SK-N-SH (cell line): Measurements from ENCODE around the gene PKDCC. TPM values are rescaled to one million over a fixed set of nuclear protein-coding genes. Genes with fewer than 3 reads are reported as not detected.

Source experiments
- CTCF ChIA-PET: fragments of 300-600, 350-600 bp; formaldehyde crosslinking; extraction: SDS; loops from one replicate; lab custom pipeline; 2021; lab: Yijun Ruan, JAX
- POLR2A ChIA-PET: fragments of 350-600 bp; sonication (Branson Sonifier 250); formaldehyde crosslinking; extraction: SDS; loops from one replicate; lab custom pipeline; 2020; ENCODE audit warnings: antibody characterized with exemption, inconsistent platforms; lab: Yijun Ruan, JAX
- DNase-seq: peaks from one replicate; pipeline ENCODE4 v3.0.0; 2012
- H2AFZ ChIP-seq: fragments of 200-600 bp; sonication (generic); 2 replicates; pipeline ENCODE4 v1.8.1; 2016; ENCODE audit warnings: antibody characterized with exemption, mild to moderate bottlenecking, low read depth
- H3F3A ChIP-seq: fragments of 200-600 bp; sonication (generic); replicated peaks from 2 replicates; pipeline ENCODE3; 2016; ENCODE audit warnings: antibody characterized with exemption, mild to moderate bottlenecking; ENCODE audit not compliant: insufficient read depth
- H3K27ac ChIP-seq, 2 experiments: fragments of 200-500 bp in 1 of 2; fragments of 200-600 bp in 1 of 2; sonication (Bioruptor generic) in 1 of 2; sonication (generic), shearing (Covaris generic) in 1 of 2; 2 replicates each; pipeline versions ENCODE4 v1.5.1 to v1.6.1; 2014 to 2016; ENCODE audit warnings: low read depth in 2 of 2, inconsistent platforms in 1 of 2, low read length in 1 of 2, mild to moderate bottlenecking in 1 of 2, mixed read lengths in 1 of 2
- H3K27me3 ChIP-seq: fragments of 200-600 bp; sonication (generic), shearing (Covaris generic); 2 replicates; pipeline ENCODE4 v1.6.1; 2016; ENCODE audit warnings: mixed run types; ENCODE audit not compliant: insufficient read depth
- H3K36me3 ChIP-seq, 2 experiments: fragments of 200-500 bp in 1 of 2; fragments of 200-600 bp in 1 of 2; sonication (Bioruptor generic) in 1 of 2; sonication (generic) in 1 of 2; replicated peaks in 1 of 2; 2 replicates each; pipeline versions ENCODE3 to v1.5.1; 2014 to 2016; ENCODE audit warnings: low read length in 1 of 2, mild to moderate bottlenecking in 1 of 2; ENCODE audit not compliant: insufficient read depth in 2 of 2, control insufficient read depth in 1 of 2
- H3K4me1 ChIP-seq, 2 experiments: fragments of 200-500 bp in 1 of 2; fragments of 200-600 bp in 1 of 2; sonication (Bioruptor generic) in 1 of 2; sonication (generic), shearing (Covaris generic) in 1 of 2; 2 replicates each; pipeline versions ENCODE4 v1.5.1 to v1.6.1; 2014 to 2016; ENCODE audit warnings: low read depth in 1 of 2, low read length in 1 of 2, mixed run types in 1 of 2; ENCODE audit not compliant: insufficient read depth in 2 of 2, control insufficient read depth in 1 of 2
- H3K4me2 ChIP-seq: fragments of 200-600 bp; sonication (generic), shearing (Covaris generic); 2 replicates; pipeline ENCODE4 v1.6.1; 2017; ENCODE audit warnings: mixed run types
- H3K4me3 ChIP-seq, 2 experiments: fragments of 200-500 bp in 1 of 2; fragments of 200-600 bp in 1 of 2; sonication (Bioruptor generic) in 1 of 2; sonication (generic), shearing (Covaris generic) in 1 of 2; 2 replicates each; pipeline versions ENCODE4 v1.5.1 to v1.8.1; 2014 to 2016; ENCODE audit warnings: low read depth in 2 of 2, inconsistent platforms in 1 of 2, low read length in 1 of 2, mild to moderate bottlenecking in 1 of 2, mixed read lengths in 1 of 2, moderate library complexity in 1 of 2
- H3K79me2 ChIP-seq: fragments of 200-600 bp; sonication (generic); 2 replicates; pipeline ENCODE4 v1.8.1; 2017; ENCODE audit warnings: mild to moderate bottlenecking; ENCODE audit not compliant: insufficient read depth
- H3K9ac ChIP-seq: fragments of 200-600 bp; sonication (generic); 2 replicates; pipeline ENCODE4 v1.6.1; 2017; ENCODE audit warnings: mixed run types
- H3K9me2 ChIP-seq: fragments of 200-600 bp; sonication (generic); 2 replicates; pipeline ENCODE4 v1.6.1; 2017; ENCODE audit warnings: mixed run types
- H3K9me3 ChIP-seq: fragments of 200-600 bp; sonication (generic); 2 replicates; pipeline ENCODE4 v1.6.1; 2017; ENCODE audit warnings: mixed run types, mild to moderate bottlenecking, moderate library complexity
- H4K20me1 ChIP-seq: fragments of 200-600 bp; sonication (generic); 2 replicates; pipeline ENCODE4 v1.6.1; 2017; ENCODE audit warnings: mild to moderate bottlenecking, mixed run types; ENCODE audit not compliant: insufficient read depth
- CHD2 ChIP-seq: fragments of 150-350 bp; IDR thresholded peaks from 2 replicates; pipeline ENCODE4 v1.6.1; 2018; ENCODE audit warnings: low read length; ENCODE audit not compliant: partially characterized antibody
- EP300 ChIP-seq, 2 experiments: IDR thresholded peaks; 2 replicates each; pipeline versions ENCODE4 v1.4.0 to v1.6.1; 2012; ENCODE audit warnings: borderline replicate concordance in 1 of 2, low read depth in 1 of 2, low read length in 1 of 2
- EZH2phosphoT487 ChIP-seq: fragments of 200-600 bp; sonication (generic); IDR thresholded peaks from 2 replicates; pipeline ENCODE4 v1.6.1; 2017; ENCODE audit warnings: low read depth, mixed run types, mild to moderate bottlenecking, antibody characterized with exemption, moderate library complexity, borderline replicate concordance
- FOXJ3 ChIP-seq: sonication (generic); formaldehyde crosslinking; IDR thresholded peaks from 2 replicates; pipeline ENCODE4 v1.5.1; 2020; ENCODE audit warnings: mild to moderate bottlenecking, missing genetic modification reagents
- WGBS: methylation state at CpG from one replicate; pipeline ENCODE4 v1.1.6; 2017; ENCODE audit warnings: low lambda C conversion rate; 5-methylcytosine and 5-hydroxymethylcytosine counted together
- polyA plus RNA-seq, 3 experiments: library from polyadenylated mRNA; depleted of rRNA; stranded (reverse); fragments of >200 nt; gene quantifications; 2 replicates each; pipeline ENCODE4 v1.2.3, GENCODE V29; 2012
- TF ChIP-seq, protein P1 (sequence below): fragments of 150-350 bp; IDR thresholded peaks from 2 replicates; pipeline ENCODE4 v1.6.1; 2017; ENCODE audit warnings: antibody characterized with exemption, low read length, low read depth, borderline replicate concordance
- TF ChIP-seq, protein P2 (sequence below): IDR thresholded peaks from 2 replicates; pipeline ENCODE4 v1.6.1; 2012; ENCODE audit warnings: mild to moderate bottlenecking, low read depth, low read length, moderate library complexity

The PKDCC gene
- polyA plus RNA-seq, 1 of the 3 experiments (the other 2 are of a cell fraction), result 16.0 TPM

- ChIA-PET CTCF (interaction anchor here (0.9 to 3.4 kb wide), 5 partner anchors 12 to 238 kb away, joined by 3 to 26 read pairs (median 3); no protein-coding TSS in a partner anchor), POLR2A (no interaction called here)
- no peak overlapping the region for H3K9ac ChIP-seq
- H3K4me1 ChIP-seq, result peaks cover 3 to 8% of the 10 kb centered on the region in 2 experiments; a peak in 3 of 4 replicates
- no peak overlapping the region for H3K27ac ChIP-seq
- no peak overlapping the region for H3K4me2 ChIP-seq
- H3K79me2 ChIP-seq, result no peaks in the 10 kb centered on the region
- no peaks in the 10 kb centered on the region for H4K20me1 ChIP-seq
- H3K36me3 ChIP-seq, result no peaks in the 10 kb centered on the region
- no peaks in the 10 kb centered on the region for H3K9me2 ChIP-seq
- 84% methylated on average over 4 of the region's 4 CpGs for WGBS
- no peaks in the 10 kb centered on the region for H3K27me3 ChIP-seq
- H3F3A ChIP-seq, result no peaks in the 10 kb centered on the region
- TF ChIP-seq EP300 (IDR thresholded peaks at IDR 0.05; ENCODE audit: borderline replicate concordance in 1 of 2, low read depth in 1 of 2, low read length in 1 of 2) (no peak), CHD2 (no peak), EZH2phosphoT487 (no peak), FOXJ3 (no peak)
- TF ChIP-seq, protein P1, sequence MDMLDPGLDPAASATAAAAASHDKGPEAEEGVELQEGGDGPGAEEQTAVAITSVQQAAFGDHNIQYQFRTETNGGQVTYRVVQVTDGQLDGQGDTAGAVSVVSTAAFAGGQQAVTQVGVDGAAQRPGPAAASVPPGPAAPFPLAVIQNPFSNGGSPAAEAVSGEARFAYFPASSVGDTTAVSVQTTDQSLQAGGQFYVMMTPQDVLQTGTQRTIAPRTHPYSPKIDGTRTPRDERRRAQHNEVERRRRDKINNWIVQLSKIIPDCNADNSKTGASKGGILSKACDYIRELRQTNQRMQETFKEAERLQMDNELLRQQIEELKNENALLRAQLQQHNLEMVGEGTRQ, result no peak
- TF ChIP-seq, protein P2, sequence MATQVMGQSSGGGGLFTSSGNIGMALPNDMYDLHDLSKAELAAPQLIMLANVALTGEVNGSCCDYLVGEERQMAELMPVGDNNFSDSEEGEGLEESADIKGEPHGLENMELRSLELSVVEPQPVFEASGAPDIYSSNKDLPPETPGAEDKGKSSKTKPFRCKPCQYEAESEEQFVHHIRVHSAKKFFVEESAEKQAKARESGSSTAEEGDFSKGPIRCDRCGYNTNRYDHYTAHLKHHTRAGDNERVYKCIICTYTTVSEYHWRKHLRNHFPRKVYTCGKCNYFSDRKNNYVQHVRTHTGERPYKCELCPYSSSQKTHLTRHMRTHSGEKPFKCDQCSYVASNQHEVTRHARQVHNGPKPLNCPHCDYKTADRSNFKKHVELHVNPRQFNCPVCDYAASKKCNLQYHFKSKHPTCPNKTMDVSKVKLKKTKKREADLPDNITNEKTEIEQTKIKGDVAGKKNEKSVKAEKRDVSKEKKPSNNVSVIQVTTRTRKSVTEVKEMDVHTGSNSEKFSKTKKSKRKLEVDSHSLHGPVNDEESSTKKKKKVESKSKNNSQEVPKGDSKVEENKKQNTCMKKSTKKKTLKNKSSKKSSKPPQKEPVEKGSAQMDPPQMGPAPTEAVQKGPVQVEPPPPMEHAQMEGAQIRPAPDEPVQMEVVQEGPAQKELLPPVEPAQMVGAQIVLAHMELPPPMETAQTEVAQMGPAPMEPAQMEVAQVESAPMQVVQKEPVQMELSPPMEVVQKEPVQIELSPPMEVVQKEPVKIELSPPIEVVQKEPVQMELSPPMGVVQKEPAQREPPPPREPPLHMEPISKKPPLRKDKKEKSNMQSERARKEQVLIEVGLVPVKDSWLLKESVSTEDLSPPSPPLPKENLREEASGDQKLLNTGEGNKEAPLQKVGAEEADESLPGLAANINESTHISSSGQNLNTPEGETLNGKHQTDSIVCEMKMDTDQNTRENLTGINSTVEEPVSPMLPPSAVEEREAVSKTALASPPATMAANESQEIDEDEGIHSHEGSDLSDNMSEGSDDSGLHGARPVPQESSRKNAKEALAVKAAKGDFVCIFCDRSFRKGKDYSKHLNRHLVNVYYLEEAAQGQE, result no peak
- DNase-seq, result no peak
- no peak overlapping the region for H2AFZ ChIP-seq
- H3K4me3 ChIP-seq, result no peak overlapping the region
- no peaks in the 10 kb centered on the region for H3K9me3 ChIP-seq
Measured at GRCh38 chr2:42107249-42108042, 59.6 kb downstream of the PKDCC start.

Other genes starting within 250 kb of the PKDCC start
- gene EML4, start 121.3 kb downstream of the PKDCC start, polyA plus RNA-seq (2012; rRNA removed), result 35.0 and 45.8 TPM in 2 replicates